HEK293 (cell line): ENCODE results near the gene HPCAL1.

ENCODE experiments used
- CTCF ChIA-PET: fragments of 350-600 bp; formaldehyde crosslinking; extraction: SDS; loops from one replicate; lab custom pipeline; 2021; ENCODE audit warnings: antibody characterized with exemption; lab: Yijun Ruan, JAX
- POLR2A ChIA-PET: fragments of 300-600 bp; formaldehyde crosslinking; extraction: SDS; loops from one replicate; lab custom pipeline; 2020; ENCODE audit warnings: antibody characterized with exemption, inconsistent platforms; lab: Yijun Ruan, JAX
- H3K27ac ChIP-seq: fragments of 200-500 bp; sonication (Bioruptor generic); 2 replicates; pipeline ENCODE4 v1.5.1; 2014; ENCODE audit warnings: low read depth, low read length, control low read depth, inconsistent platforms; ENCODE audit errors: extremely low read depth
- H3K36me3 ChIP-seq, 2 experiments: fragments of 200-500 bp in 1 of 2; sonication (Bioruptor generic) in 1 of 2; 1 replicate in 1 of 2; 2 replicates in 1 of 2; pipeline ENCODE4 v1.5.1; 2014 to 2017; ENCODE audit warnings: inconsistent platforms in 2 of 2, low read length in 2 of 2; ENCODE audit not compliant: control insufficient read depth in 2 of 2, insufficient read depth in 1 of 2
- H3K4me1 ChIP-seq: fragments of 200-500 bp; sonication (Bioruptor generic); 2 replicates; pipeline ENCODE4 v1.5.1; 2014; ENCODE audit warnings: mild to moderate bottlenecking, low read length, inconsistent platforms; ENCODE audit not compliant: control insufficient read depth, insufficient read depth
- H3K4me3 ChIP-seq: 2 replicates; pipeline ENCODE4 v1.5.1; 2011; ENCODE audit warnings: low read depth, mild to moderate bottlenecking, control low read depth, low read length, moderate library complexity
- H3K9me3 ChIP-seq: fragments of 200-500 bp; sonication (Bioruptor generic); 2 replicates; pipeline ENCODE4 v1.5.1; 2014; ENCODE audit warnings: low read depth, low read length, inconsistent platforms; ENCODE audit not compliant: control insufficient read depth, insufficient read depth
- CTCF ChIP-seq: fragments of 450-650 bp; formaldehyde crosslinking; IDR thresholded peaks from 2 replicates; pipeline ENCODE4 v1.5.1; 2016; ENCODE audit warnings: missing biosample characterization, missing genetic modification characterization
- KLF10 ChIP-seq: fragments of 450-650 bp; IDR thresholded peaks from 2 replicates; pipeline ENCODE4 v1.5.1; 2018; ENCODE audit warnings: missing biosample characterization, mild to moderate bottlenecking, missing genetic modification characterization
- KLF17 ChIP-seq: fragments of 450-650 bp; formaldehyde crosslinking; IDR thresholded peaks from 2 replicates; pipeline ENCODE4 v1.5.1; 2016; ENCODE audit warnings: missing biosample characterization, missing genetic modification characterization
- KLF8 ChIP-seq: fragments of 450-650 bp; formaldehyde crosslinking; IDR thresholded peaks from 2 replicates; pipeline ENCODE4 v1.5.1; 2016; ENCODE audit warnings: missing biosample characterization, missing genetic modification characterization
- KLF9 ChIP-seq: fragments of 450-650 bp; formaldehyde crosslinking; IDR thresholded peaks from 2 replicates; pipeline ENCODE4 v1.5.1; 2016; ENCODE audit warnings: missing biosample characterization, missing genetic modification characterization, low read depth
- PATZ1 ChIP-seq: fragments of 450-650 bp; formaldehyde crosslinking; IDR thresholded peaks from 2 replicates; pipeline ENCODE4 v1.5.1; 2016; ENCODE audit warnings: missing biosample characterization, missing genetic modification characterization
- PRDM1 ChIP-seq: fragments of 450-650 bp; formaldehyde crosslinking; IDR thresholded peaks from 2 replicates; pipeline ENCODE4; 2016; ENCODE audit warnings: missing biosample characterization, missing genetic modification characterization
- SCRT2 ChIP-seq: fragments of 450-650 bp; formaldehyde crosslinking; IDR thresholded peaks from 2 replicates; pipeline ENCODE4 v1.5.1; 2016; ENCODE audit warnings: missing biosample characterization, missing genetic modification characterization
- SP2 ChIP-seq: fragments of 450-650 bp; formaldehyde crosslinking; IDR thresholded peaks from 2 replicates; pipeline ENCODE4 v1.5.1; 2016; ENCODE audit warnings: missing biosample characterization, missing genetic modification characterization
- SP3 ChIP-seq: fragments of 450-650 bp; formaldehyde crosslinking; IDR thresholded peaks from 2 replicates; pipeline ENCODE4 v1.5.1; 2016; ENCODE audit warnings: missing biosample characterization, missing genetic modification characterization
- YY1 ChIP-seq: fragments of 450-650 bp; formaldehyde crosslinking; IDR thresholded peaks from 2 replicates; pipeline ENCODE4 v1.5.1; 2018; ENCODE audit warnings: missing biosample characterization, missing genetic modification characterization
- ZEB2 ChIP-seq: fragments of 450-650 bp; formaldehyde crosslinking; IDR thresholded peaks from 2 replicates; pipeline ENCODE4 v1.5.1; 2016; ENCODE audit warnings: missing biosample characterization, missing genetic modification characterization
- ZFHX2 ChIP-seq: fragments of 450-650 bp; formaldehyde crosslinking; conservative IDR thresholded peaks from 2 replicates; pipeline ENCODE4 v1.5.1; 2016; ENCODE audit warnings: missing biosample characterization, missing genetic modification characterization
- ZFP37 ChIP-seq: fragments of 450-650 bp; formaldehyde crosslinking; IDR thresholded peaks from 2 replicates; pipeline ENCODE4 v1.5.1; 2016; ENCODE audit warnings: missing biosample characterization, missing genetic modification characterization
- ZFP41 ChIP-seq: fragments of 450-650 bp; formaldehyde crosslinking; IDR thresholded peaks from 2 replicates; pipeline ENCODE4 v1.5.1; 2016; ENCODE audit warnings: missing biosample characterization, missing genetic modification characterization, borderline replicate concordance
- ZNF2 ChIP-seq: fragments of 450-650 bp; formaldehyde crosslinking; IDR thresholded peaks from 2 replicates; pipeline ENCODE4 v1.5.1; 2016; ENCODE audit warnings: missing biosample characterization, missing genetic modification characterization
- ZNF266 ChIP-seq: fragments of 450-650 bp; formaldehyde crosslinking; IDR thresholded peaks from 2 replicates; pipeline ENCODE4 v1.5.1; 2016; ENCODE audit warnings: missing biosample characterization, missing genetic modification characterization, low read depth
- ZNF292 ChIP-seq: fragments of 450-650 bp; formaldehyde crosslinking; IDR thresholded peaks from 2 replicates; pipeline ENCODE4 v1.5.1; 2016; ENCODE audit warnings: low read depth, missing biosample characterization, missing genetic modification characterization, borderline replicate concordance
- ZNF335 ChIP-seq: fragments of 450-650 bp; formaldehyde crosslinking; conservative IDR thresholded peaks from 2 replicates; pipeline ENCODE4 v1.5.1; 2016; ENCODE audit warnings: missing biosample characterization, missing genetic modification characterization
- ZNF341 ChIP-seq: fragments of 450-650 bp; formaldehyde crosslinking; IDR thresholded peaks from 2 replicates; pipeline ENCODE4; 2016; ENCODE audit warnings: low read depth, missing biosample characterization, missing genetic modification characterization
- ZNF561 ChIP-seq: fragments of 450-650 bp; IDR thresholded peaks from 2 replicates; pipeline ENCODE4 v1.5.1; 2018; ENCODE audit warnings: missing biosample characterization, missing genetic modification characterization, borderline replicate concordance
- ZNF654 ChIP-seq: fragments of 450-650 bp; formaldehyde crosslinking; IDR thresholded peaks from 2 replicates; pipeline ENCODE4 v1.5.1; 2016; ENCODE audit warnings: low read depth, missing biosample characterization, missing genetic modification characterization
- ZNF677 ChIP-seq: fragments of 450-650 bp; IDR thresholded peaks from 2 replicates; pipeline ENCODE4 v1.5.0; 2018; ENCODE audit warnings: missing biosample characterization, mild to moderate bottlenecking, missing genetic modification characterization, moderate library complexity
- ZNF707 ChIP-seq: fragments of 450-650 bp; formaldehyde crosslinking; IDR thresholded peaks from 2 replicates; pipeline ENCODE4 v1.5.1; 2016; ENCODE audit warnings: missing biosample characterization, missing genetic modification characterization
- ZNF830 ChIP-seq: fragments of 450-650 bp; IDR thresholded peaks from 2 replicates; pipeline ENCODE4 v1.5.0; 2018; ENCODE audit warnings: missing biosample characterization, missing genetic modification characterization, low read depth, mild to moderate bottlenecking, moderate library complexity
- ZSCAN18 ChIP-seq: fragments of 450-650 bp; formaldehyde crosslinking; IDR thresholded peaks from 2 replicates; pipeline ENCODE4 v1.5.1; 2016; ENCODE audit warnings: missing biosample characterization, missing genetic modification characterization

The HPCAL1 gene

GRCh38 chr2:10407841-10408648 lies 105.3 kb downstream of the HPCAL1 start:
- no peaks in the 10 kb centered on the region for H3K4me1 ChIP-seq
- no peaks in the 10 kb centered on the region for H3K9me3 ChIP-seq
- CTCF ChIA-PET, result interaction anchor here (0.6 to 4.2 kb wide), 33 partner anchors 8 to 336 kb away, joined by 3 to 71 read pairs (median 5); partner anchors contain the start of gene RRM2

GRCh38 chr2:10408649-10409579 lies 106.2 kb downstream of the HPCAL1 start:
- no peaks in the 10 kb centered on the region for H3K9me3 ChIP-seq
- ChIA-PET CTCF (interaction anchor here (0.5 to 4.2 kb wide), 71 partner anchors 9 to 1192 kb away, joined by 3 to 71 read pairs (median 4); partner anchors contain the start of gene RRM2), POLR2A (interaction anchor here (0.5 to 1.2 kb wide), 2 partner anchors 138 to 280 kb away, joined by 3 to 4 read pairs; no protein-coding TSS in a partner anchor)
- no peak overlapping the region for H3K27ac ChIP-seq
- H3K36me3 ChIP-seq, result no peaks in the 10 kb centered on the region
- H3K4me1 ChIP-seq, result no peaks in the 10 kb centered on the region
- no peak overlapping the region for H3K4me3 ChIP-seq
- no peak for TF ChIP-seq ZNF677 (tag by site-specific recombination)
- TF ChIP-seq PATZ1 (tag by site-specific recombination), result no peak
- TF ChIP-seq ZNF2, result peak; percentile 97
- 0 out of 2 replicates have a peak, but pooled peaks have one; percentile 26 for TF ChIP-seq KLF10 (tag by site-specific recombination)
- 0 out of 2 replicates have a peak, but pooled peaks have one; percentile 43 for TF ChIP-seq SP3 (tag by site-specific recombination)
- peak; percentile 91 for TF ChIP-seq ZNF654 (tag by site-specific recombination)
- TF ChIP-seq ZEB2, result 0 out of 2 replicates have a peak, but pooled peaks have one; percentile 19
- peak; percentile 72 for TF ChIP-seq KLF9 (tag by site-specific recombination)
- TF ChIP-seq ZNF830 (tag by site-specific recombination), result no peak
- TF ChIP-seq PRDM1 (tag by site-specific recombination), result no peak
- TF ChIP-seq ZFP37 (tag by site-specific recombination), result 0 out of 2 replicates have a peak, but pooled peaks have one; percentile 30
- TF ChIP-seq CTCF (tag by site-specific recombination), result peak; percentile 91
- TF ChIP-seq ZNF341 (tag by site-specific recombination), result peak; percentile 43
- peak; percentile 35; the same call in 1 of the 2 replicates for TF ChIP-seq ZNF335 (tag by site-specific recombination)
- no peak for TF ChIP-seq ZSCAN18
- TF ChIP-seq ZNF561 (tag by site-specific recombination), result no peak
- TF ChIP-seq ZNF266 (tag by site-specific recombination), result no peak
- 0 out of 2 replicates have a peak, but pooled peaks have one; percentile 34 for TF ChIP-seq KLF8
- TF ChIP-seq SP2 (tag by site-specific recombination), result 0 out of 2 replicates have a peak, but pooled peaks have one; percentile 8
- no peak for TF ChIP-seq KLF17 (tag by site-specific recombination)
- TF ChIP-seq ZNF292 (tag by site-specific recombination), result no peak

More at GRCh38 chr2:10407841-10408648, 105.3 kb downstream of the HPCAL1 start:
- POLR2A ChIA-PET, result no interaction called here
- Histone ChIP-seq H3K27ac (no peak overlapping the region), H3K4me3 (no peak overlapping the region), H3K36me3 (no peaks in the 10 kb centered on the region)
- TF ChIP-seq SCRT2 (tag by site-specific recombination) (peak; percentile 52; the same call in 1 of the 2 replicates), YY1 (tag by site-specific recombination) (no peak), PRDM1 (tag by site-specific recombination) (peak; percentile 68), ZFP41 (no peak), ZFHX2 (peak; percentile 41), ZNF707 (no peak), SP3 (tag by site-specific recombination) (peak; percentile 22; the same call in 1 of the 2 replicates), ZEB2 (no peak), SP2 (tag by site-specific recombination) (0 out of 2 replicates have a peak, but pooled peaks have one; percentile 22)
